ENCODE data around the gene DSG1.

The DSG1 gene

GRCh38 chr18:31369478-31369877 is 51.5 kb downstream of the DSG1 start:
- Mint-ChIP-seq H3K9me3 (peaks cover 0 to 2% of the 10 kb centered on the region in 2 donors), H3K27me3 (no peaks in the 10 kb centered on the region), H3K4me3 (no peak overlapping the region), H3K36me3 (ENCODE audit: insufficient read depth) (no peaks in the 10 kb centered on the region), H3K4me1 (ENCODE audit: low read depth in 2 of 2) (no peaks in the 10 kb centered on the region), H3K27ac (no peak overlapping the region)
- no peak for DNase-seq
- ATAC-seq (replicated peaks) = no peak

GRCh38 chr18:31371989-31372388 is 54.0 kb downstream of the DSG1 start:
- ATAC-seq (replicated peaks) = no peak
- no peak for DNase-seq
- H3K4me1 Mint-ChIP-seq (ENCODE audit: low read depth in 2 of 2) = no peaks in the 10 kb centered on the region
- H3K36me3 Mint-ChIP-seq (ENCODE audit: insufficient read depth) = no peaks in the 10 kb centered on the region
- no peaks in the 10 kb centered on the region for H3K27me3 Mint-ChIP-seq
- H3K4me3 Mint-ChIP-seq = no peak overlapping the region
- peaks cover 0 to 3% of the 10 kb centered on the region in 2 donors for H3K9me3 Mint-ChIP-seq
- H3K27ac Mint-ChIP-seq = no peak overlapping the region

GRCh38 chr18:31373641-31374040 is 55.7 kb downstream of the DSG1 start:
- peaks cover 0 to 5% of the 10 kb centered on the region in 2 donors for H3K9me3 Mint-ChIP-seq
- ATAC-seq (replicated peaks) = no peak

GRCh38 chr18:31376477-31376876 is 58.5 kb downstream of the DSG1 start, which contains the start of gene DSG4:
Gene DSG4 (plus strand): TSS chr18:31376777. CDS start chr18:31376912, 135 bp downstream.
- no peak for ATAC-seq (replicated peaks)
- no peaks in the 10 kb centered on the region for H3K27me3 Mint-ChIP-seq
- peaks cover 0 to 6% of the 10 kb centered on the region in 2 donors for H3K9me3 Mint-ChIP-seq
- H3K4me3 Mint-ChIP-seq = no peak within 1 kb of the TSS
- H3K4me1 Mint-ChIP-seq (ENCODE audit: low read depth in 2 of 2) = no peaks in the 10 kb centered on the region
- no peak for DNase-seq
- H3K36me3 Mint-ChIP-seq (ENCODE audit: insufficient read depth) = no peaks in the 10 kb centered on the region
- no peak within 1 kb of the TSS for H3K27ac Mint-ChIP-seq

More at GRCh38 chr18:31373641-31374040, 55.7 kb downstream of the DSG1 start:
- H3K4me1 Mint-ChIP-seq (ENCODE audit: low read depth in 2 of 2) = no peaks in the 10 kb centered on the region
- H3K4me3 Mint-ChIP-seq = no peak overlapping the region
- no peaks in the 10 kb centered on the region for H3K36me3 Mint-ChIP-seq (ENCODE audit: insufficient read depth)
- no peak for DNase-seq
- no peaks in the 10 kb centered on the region for H3K27me3 Mint-ChIP-seq
- no peak overlapping the region for H3K27ac Mint-ChIP-seq

- ATAC-seq (replicated peaks) (no peak), DNase-seq (no peak)
- H3K4me3 Mint-ChIP-seq = no peak overlapping the region
- H3K36me3 Mint-ChIP-seq (ENCODE audit: insufficient read depth) = peaks cover 3% of the 10 kb centered on the region
- H3K27me3 Mint-ChIP-seq = no peaks in the 10 kb centered on the region
- peaks cover 0 to 3% of the 10 kb centered on the region in 2 donors for H3K9me3 Mint-ChIP-seq
- no peak overlapping the region for H3K27ac Mint-ChIP-seq
- no peaks in the 10 kb centered on the region for H3K4me1 Mint-ChIP-seq (ENCODE audit: low read depth in 2 of 2)
Observed at GRCh38 chr18:31380912-31381311, 63.0 kb downstream of the DSG1 start.

DNA sequence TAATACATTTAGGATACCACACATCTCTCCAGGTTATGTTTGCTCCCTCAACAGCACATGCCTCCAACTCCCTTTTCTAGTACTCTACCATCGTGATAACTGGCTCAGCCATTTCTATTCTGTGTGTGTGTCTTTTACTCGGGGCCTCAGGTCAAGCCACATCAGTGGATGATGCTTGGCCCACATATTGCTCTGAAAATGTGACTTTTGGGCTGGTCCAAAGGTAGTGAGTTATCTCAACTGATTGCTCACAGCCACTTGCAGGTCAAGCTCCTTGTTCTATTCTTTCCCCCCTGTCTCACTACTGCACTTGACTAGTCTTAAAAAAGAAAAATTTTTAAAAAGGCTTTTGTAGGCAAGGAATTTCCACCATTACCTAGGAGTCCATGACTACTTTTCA is 64.1 kb downstream of the DSG1 start:
- DNase-seq = no peak
- H3K4me1 Mint-ChIP-seq (ENCODE audit: low read depth in 2 of 2) = no peaks in the 10 kb centered on the region
- no peak for ATAC-seq (replicated peaks)
- peaks cover 3% of the 10 kb centered on the region for H3K36me3 Mint-ChIP-seq (ENCODE audit: insufficient read depth)
- H3K4me3 Mint-ChIP-seq = no peak overlapping the region
- no peak overlapping the region for H3K27ac Mint-ChIP-seq
- no peaks in the 10 kb centered on the region for H3K27me3 Mint-ChIP-seq
- peaks cover 0 to 3% of the 10 kb centered on the region in 2 donors for H3K9me3 Mint-ChIP-seq

DNA sequence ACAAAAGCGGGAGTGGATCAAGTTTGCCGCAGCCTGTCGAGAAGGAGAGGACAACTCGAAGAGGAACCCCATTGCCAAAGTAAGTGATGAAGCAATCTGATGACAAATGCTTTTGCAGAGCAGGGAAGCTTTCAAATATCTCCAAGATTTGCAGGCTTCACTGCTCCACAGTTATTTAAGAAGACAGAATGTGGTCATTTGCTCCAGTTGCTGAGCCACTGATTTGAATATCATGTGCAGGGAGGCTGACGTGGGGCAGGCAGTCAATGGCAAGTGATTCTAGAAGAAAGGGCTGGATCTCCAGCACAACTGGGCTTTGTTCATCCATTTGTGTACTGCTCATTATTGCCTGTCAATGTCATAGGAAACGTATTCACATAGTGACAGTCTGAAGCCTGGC is 68.8 kb downstream of the DSG1 start:
- Mint-ChIP-seq H3K36me3 (ENCODE audit: insufficient read depth) (no peaks in the 10 kb centered on the region), H3K9me3 (no peaks in the 10 kb centered on the region), H3K27ac (no peak overlapping the region), H3K4me3 (no peak overlapping the region), H3K4me1 (ENCODE audit: low read depth in 2 of 2) (no peaks in the 10 kb centered on the region), H3K27me3 (no peaks in the 10 kb centered on the region)
- DNase-seq (no peak), ATAC-seq (replicated peaks) (no peak)

GRCh38 chr18:31393286-31393685 is 75.3 kb downstream of the DSG1 start:
- ATAC-seq (replicated peaks) = no peak
- H3K9me3 Mint-ChIP-seq = no peaks in the 10 kb centered on the region

GRCh38 chr18:31396796-31397612 is 79.0 kb downstream of the DSG1 start:
- Mint-ChIP-seq H3K36me3 (ENCODE audit: insufficient read depth) (no peaks in the 10 kb centered on the region), H3K4me3 (no peak overlapping the region), H3K27me3 (no peaks in the 10 kb centered on the region), H3K27ac (no peak overlapping the region), H3K4me1 (ENCODE audit: low read depth in 2 of 2) (no peaks in the 10 kb centered on the region), H3K9me3 (no peaks in the 10 kb centered on the region)
- no peak for DNase-seq
- no peak for ATAC-seq (replicated peaks)

More at GRCh38 chr18:31393286-31393685, 75.3 kb downstream of the DSG1 start:
- H3K4me1 Mint-ChIP-seq (ENCODE audit: low read depth in 2 of 2) = no peaks in the 10 kb centered on the region
- DNase-seq = no peak
- no peaks in the 10 kb centered on the region for H3K36me3 Mint-ChIP-seq (ENCODE audit: insufficient read depth)
- no peak overlapping the region for H3K4me3 Mint-ChIP-seq
- no peaks in the 10 kb centered on the region for H3K27me3 Mint-ChIP-seq
- no peak overlapping the region for H3K27ac Mint-ChIP-seq

GRCh38 chr18:31398191-31398590 is 80.2 kb downstream of the DSG1 start:
- H3K27ac Mint-ChIP-seq = no peak overlapping the region
- H3K36me3 Mint-ChIP-seq (ENCODE audit: insufficient read depth) = no peaks in the 10 kb centered on the region

DNA sequence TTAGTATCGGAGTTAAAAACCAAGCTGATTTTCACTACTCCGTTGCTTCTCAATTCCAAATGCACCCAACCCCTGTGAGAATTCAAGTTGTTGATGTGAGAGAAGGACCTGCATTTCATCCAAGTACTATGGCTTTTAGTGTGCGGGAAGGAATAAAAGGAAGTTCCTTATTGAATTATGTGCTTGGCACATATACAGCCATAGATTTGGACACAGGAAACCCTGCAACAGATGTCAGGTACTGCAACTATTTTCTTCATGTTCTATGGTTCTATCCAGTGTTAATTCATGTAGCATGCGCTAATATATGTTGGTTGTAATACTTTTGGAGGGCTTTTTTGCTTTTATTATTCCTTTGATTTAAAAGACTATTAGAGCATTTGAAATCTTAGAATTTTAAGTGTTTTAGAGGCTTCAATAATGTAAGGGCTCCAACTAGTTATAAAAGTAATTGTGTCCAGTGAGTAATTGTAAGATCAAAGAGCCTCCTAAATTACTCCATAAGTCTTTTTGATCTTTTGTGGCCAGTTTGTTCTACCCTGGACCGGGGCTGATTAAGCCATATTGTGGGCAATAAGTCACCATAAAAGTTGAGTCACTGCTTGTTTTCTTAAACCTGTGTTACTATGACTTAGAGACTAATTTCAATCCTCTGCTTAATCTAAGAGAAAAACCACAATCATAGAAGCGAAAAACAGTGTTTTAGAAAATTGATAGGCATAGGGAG is 81.5 kb downstream of the DSG1 start:
- DNase-seq (no peak), ATAC-seq (replicated peaks) (no peak)
- Mint-ChIP-seq H3K36me3 (ENCODE audit: insufficient read depth) (no peaks in the 10 kb centered on the region), H3K27ac (no peak overlapping the region), H3K4me3 (no peak overlapping the region), H3K9me3 (no peaks in the 10 kb centered on the region), H3K4me1 (ENCODE audit: low read depth in 2 of 2) (no peaks in the 10 kb centered on the region), H3K27me3 (no peaks in the 10 kb centered on the region)

More at GRCh38 chr18:31398191-31398590, 80.2 kb downstream of the DSG1 start:
- Mint-ChIP-seq H3K4me3 (no peak overlapping the region), H3K9me3 (no peaks in the 10 kb centered on the region), H3K27me3 (no peaks in the 10 kb centered on the region), H3K4me1 (ENCODE audit: low read depth in 2 of 2) (no peaks in the 10 kb centered on the region)
- DNase-seq (no peak), ATAC-seq (replicated peaks) (no peak)

- no peaks in the 10 kb centered on the region for H3K9me3 Mint-ChIP-seq
Observed at GRCh38 chr18:31401156-31402025, 83.4 kb downstream of the DSG1 start.

DNA sequence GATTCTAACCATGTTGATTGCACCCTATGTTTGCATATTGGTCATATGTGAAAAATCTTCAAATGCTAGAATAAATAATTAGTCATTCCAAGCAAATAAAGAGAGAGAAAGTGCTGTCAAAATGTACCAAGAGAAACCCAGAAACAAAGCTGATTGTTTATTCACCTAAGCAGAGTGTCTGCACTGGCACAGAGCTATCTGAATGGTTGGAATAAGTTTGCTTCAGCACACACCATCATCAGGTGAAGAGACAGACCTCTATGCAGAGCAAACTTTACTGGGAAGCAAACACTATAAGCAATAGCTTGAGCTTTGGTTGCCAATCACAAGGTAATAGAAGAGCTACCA is 84.0 kb downstream of the DSG1 start:
- H3K27ac Mint-ChIP-seq = no peak overlapping the region
- H3K4me1 Mint-ChIP-seq (ENCODE audit: low read depth in 2 of 2) = no peaks in the 10 kb centered on the region
- H3K4me3 Mint-ChIP-seq = no peak overlapping the region
- H3K9me3 Mint-ChIP-seq = peaks cover 1 to 4% of the 10 kb centered on the region in 2 donors
- no peaks in the 10 kb centered on the region for H3K36me3 Mint-ChIP-seq (ENCODE audit: insufficient read depth)
- H3K27me3 Mint-ChIP-seq = no peaks in the 10 kb centered on the region
- no peak for DNase-seq
- no peak for ATAC-seq (replicated peaks)

More at GRCh38 chr18:31401156-31402025, 83.4 kb downstream of the DSG1 start:
- Mint-ChIP-seq H3K27me3 (no peaks in the 10 kb centered on the region), H3K36me3 (ENCODE audit: insufficient read depth) (no peaks in the 10 kb centered on the region), H3K27ac (no peak overlapping the region), H3K4me3 (no peak overlapping the region), H3K4me1 (ENCODE audit: low read depth in 2 of 2) (no peaks in the 10 kb centered on the region)
- no peak for ATAC-seq (replicated peaks)
- no peak for DNase-seq

Measured in effector memory CD8-positive, alpha-beta T cell (primary cell).